GM18520 (cell line): ENCODE data around the gene TRAK1.
"Not testable (repeated sequence)": the region's sequence is repeated elsewhere in the genome, so short reads cannot be mapped to it uniquely, and the experiment has no call there.

Source experiments
- ATAC-seq: cut with Tn5 transposase; IDR thresholded peaks from one replicate; pipeline ENCODE4 v1.9.1; 2021; ENCODE audit not compliant: unreplicated experiment

The TRAK1 gene

DNA sequence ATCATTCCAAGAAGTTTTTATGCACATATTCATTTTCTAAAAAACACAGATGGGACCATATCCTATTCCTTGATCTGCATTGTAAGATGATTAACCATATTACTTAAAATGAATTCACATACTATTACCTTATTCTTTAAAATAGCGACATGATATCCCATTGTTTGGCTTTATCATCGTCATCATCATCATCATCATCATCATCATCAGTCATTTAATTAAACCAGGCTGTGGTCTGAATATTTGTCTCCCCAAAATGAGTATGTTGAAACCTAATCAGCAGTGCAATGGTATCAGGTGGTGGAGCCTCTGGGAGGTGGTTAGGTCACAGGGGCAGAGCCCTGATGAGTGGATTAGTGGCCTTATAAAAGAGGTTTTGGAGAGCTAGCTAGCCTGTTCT, 4.4 kb downstream of the TRAK1 start:
- ATAC-seq, result no peak

DNA sequence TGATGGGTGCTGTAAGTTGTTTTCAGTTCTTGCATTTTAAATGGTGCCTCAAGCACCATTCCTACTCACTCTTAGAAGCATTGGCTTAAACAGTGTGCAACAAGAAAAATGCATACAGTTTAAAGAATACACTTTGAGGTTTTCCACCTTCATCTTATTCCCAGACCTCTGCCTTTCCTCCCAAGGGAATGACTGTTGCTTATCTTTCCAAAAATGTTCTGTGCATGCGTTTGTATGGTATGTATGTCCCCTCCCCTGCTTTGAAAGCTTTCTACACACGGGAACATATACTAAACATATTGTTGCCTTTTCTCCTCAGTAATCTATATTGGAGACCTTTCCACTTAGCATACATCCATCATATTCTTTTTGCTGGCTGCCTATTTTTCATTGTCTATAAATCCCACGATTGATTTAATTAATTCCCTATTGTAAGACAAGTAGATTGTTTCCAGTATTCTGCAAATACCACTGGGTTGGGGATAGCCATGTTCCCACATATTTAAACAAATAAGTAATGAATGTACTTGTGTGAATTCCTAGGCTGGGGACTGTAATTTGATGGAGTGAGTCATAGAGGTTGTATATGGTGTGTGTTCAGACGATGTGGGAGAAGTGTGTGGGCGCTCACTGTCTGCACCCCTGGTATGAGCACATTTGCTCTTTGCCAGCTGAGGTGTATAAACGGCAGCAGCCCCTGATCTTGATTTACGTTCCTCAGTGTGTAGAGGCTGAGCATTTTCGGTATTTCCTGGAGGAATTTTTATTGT, 5.8 kb downstream of the TRAK1 start:
- ATAC-seq, result no peak

DNA sequence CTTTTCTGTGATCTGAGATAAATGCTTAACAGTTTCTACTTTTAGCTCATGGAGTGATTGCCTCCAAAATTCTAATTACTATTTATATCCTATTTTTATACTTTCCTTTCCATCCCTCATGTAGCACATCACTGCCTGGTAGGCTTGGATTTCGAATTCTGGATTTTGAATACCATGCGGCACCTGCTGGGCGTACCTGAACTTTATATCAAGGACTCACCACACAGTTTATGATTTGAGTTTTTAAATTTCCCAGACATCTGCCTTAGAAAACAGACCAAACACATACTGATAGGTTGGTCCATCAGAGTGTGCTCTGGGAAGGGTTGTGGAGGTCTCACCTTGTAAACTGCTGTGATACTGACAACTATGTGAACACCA, 6.4 kb downstream of the TRAK1 start:
- no peak for ATAC-seq

DNA sequence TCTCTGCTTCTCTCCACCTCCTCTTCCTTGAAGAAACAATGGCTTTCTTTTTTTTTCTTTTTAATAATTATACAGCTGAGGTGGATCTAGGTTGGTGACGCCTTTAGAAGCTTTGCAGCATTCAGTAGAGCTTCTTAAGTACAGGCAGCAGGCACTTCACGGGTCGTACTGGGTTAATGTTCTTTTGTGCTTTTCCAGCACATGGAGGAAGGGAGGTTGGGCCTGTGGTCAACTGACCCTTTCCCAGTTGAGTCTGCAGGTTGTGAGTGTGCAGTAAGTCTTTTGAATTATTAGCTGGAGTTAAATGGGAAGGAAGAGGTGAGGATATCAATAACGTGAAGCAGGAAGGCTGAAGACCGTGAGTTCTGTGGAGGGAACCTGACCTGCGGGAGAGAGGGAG, 7.0 kb downstream of the TRAK1 start:
- no peak for ATAC-seq

DNA sequence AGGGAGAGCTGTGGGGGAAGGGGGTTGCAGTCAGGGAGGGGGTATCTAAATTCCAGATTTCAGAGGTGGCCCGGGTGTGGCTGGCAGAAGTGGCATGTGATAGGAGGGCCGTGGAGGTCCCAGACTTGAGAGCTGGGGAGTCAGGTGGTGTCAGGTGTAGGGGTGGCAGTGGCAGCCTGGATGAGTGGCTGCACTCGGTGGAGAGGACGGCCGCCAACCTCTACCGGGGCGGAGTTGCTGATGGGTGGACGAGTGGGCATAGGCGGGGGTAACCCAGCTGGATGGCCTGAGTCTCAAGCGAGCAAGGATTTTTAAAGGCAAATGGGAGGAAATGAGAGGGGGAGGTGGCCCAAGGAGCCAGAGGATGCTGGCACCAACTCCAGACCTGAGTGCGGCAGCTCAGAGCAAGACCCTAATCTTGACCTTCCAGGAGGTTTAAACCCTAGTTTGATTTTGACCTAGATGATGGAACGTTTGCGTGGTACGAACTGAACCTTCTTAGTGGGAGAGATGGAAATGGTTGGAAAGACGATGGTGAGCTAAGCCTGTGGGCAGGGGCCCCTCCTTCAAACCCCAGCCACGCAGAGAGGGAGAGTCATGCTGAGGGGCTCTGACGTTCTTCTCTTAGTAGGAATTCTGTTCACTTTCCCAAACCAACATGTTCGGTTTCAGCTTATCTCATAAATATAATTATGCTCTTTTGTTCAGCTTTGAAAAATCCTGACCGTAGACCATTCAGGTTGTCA, 8.0 kb downstream of the TRAK1 start:
- no peak for ATAC-seq

DNA sequence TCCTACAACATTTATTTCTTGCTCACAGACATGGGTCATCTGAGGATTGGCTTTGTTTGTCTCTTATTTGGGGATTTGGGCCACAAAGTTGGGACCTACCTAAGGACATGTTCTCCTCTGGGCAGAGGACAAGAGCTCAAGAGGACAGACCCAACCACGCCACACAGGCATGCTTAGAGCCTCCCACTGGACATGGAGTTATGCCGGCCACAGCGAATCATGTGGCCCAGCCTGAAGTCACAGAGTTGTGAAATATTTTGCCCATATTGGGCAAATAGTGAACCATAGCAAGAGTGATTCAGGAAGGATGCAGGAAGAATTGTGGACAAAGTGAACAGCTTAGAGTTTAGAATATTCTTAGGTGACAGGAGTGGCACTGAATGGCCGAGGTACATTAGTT, 9.9 kb downstream of the TRAK1 start:
- no peak for ATAC-seq

DNA sequence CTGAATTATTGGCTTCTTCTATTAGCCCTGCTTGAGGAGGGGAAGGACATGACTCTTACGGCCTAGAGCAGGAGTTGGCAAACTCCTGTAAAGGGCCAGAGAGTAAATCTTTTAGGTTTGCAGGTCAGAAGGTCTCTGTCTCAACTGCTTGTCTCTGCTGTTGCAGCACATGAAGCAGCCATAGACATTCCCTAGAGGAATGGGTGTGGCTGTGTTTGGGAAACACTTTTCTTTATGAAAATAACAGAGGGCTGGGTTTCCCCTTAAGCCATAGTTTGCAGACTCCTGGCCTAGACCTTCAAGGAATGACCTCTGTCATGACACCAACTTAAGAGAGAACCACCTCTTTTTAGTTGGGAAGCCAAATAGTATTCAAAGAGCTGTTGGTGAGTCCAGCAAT, 10.3 kb downstream of the TRAK1 start:
- no peak for ATAC-seq

DNA sequence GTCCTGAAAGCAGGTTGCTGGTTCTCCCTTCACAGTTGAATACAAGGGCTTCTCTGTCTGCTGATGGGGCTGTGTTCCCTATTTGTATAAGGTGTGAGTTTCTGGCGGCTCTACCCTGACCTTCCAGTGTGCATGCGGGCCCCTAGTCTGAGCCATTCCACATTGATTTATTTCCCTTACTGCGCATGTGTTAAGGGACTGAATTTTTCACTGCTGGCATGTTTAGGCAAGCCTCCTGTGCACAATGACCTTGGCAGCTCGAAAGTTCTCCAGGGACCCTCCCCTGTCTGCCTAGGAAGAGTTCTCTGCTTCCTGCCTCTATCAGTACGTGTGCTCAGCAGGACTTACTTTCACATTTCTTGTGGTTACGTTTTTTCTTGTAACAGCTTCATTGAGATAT, 11.4 kb downstream of the TRAK1 start:
- ATAC-seq, result no peak

DNA sequence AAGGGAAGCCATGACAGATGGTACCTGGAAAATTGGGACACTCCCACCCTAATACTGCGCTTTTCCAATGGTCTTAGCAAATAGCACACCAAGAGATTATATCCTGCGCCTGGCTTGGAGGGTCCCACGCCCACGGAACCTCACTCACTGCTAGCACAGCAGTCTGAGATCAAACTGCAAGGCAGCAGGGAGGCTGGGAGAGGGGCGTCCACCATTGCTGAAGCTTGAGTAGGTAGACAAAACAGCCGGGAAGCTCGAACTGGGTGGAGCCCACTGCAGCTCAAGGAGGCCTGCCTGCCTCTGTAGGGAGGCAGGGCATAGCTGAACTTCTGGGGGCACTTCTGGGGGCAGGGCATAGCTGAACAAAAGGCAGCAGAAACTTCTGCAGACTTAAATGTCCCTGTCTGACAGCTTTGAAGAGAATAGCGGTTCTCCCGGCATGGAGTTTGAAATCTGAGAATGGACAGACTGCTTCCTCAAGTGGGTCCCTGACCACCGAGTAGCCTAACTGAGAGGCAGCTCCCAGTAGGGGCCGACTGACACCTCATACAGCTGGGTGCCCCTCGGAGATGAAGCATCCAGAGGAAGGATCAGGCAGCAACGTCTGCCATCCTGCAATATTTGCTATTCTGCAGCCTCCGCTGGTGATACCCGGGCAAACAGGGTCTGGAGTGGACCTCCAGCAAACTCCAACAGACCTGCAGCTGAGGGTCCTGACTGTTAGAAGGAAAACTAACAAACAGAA, 12.9 kb downstream of the TRAK1 start:
- not testable (repeated sequence) for ATAC-seq

DNA sequence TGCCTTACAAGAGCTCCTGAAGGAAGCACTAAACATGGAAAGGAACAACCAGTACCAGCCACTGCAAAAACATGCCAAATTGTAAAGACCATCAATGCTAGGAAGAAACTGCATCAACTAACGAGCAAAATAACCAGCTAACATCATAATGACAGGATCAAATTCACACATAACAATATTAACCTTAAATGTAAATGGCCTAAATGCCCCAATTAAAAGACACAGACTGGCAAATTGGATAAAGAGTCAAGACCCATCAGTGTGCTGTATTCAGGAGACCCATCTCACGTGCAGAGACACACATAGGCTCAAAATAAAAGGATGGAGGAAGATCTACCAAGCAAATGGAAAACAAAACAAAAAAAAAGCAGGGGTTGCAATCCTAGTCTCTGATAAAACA, 14.8 kb downstream of the TRAK1 start:
- ATAC-seq, result not testable (repeated sequence)

DNA sequence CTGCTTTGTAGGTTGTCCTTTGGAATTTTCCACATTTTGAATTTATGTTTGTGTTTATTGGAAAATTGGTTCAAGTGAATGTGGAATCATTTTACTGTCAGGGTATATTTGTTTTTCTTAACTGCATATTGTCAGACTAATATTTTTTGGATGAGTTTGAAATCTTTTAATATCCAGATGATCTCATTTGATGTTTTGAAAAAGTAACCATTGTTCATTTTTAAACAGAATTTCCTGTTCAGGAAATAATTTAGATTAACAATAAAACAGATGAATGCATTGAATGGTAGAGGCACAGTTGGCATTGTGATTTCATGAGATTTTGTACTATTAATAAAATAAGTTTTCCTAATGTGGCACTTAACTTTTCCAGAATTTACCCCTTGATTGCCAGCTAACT, 15.5 kb downstream of the TRAK1 start:
- no peak for ATAC-seq

DNA sequence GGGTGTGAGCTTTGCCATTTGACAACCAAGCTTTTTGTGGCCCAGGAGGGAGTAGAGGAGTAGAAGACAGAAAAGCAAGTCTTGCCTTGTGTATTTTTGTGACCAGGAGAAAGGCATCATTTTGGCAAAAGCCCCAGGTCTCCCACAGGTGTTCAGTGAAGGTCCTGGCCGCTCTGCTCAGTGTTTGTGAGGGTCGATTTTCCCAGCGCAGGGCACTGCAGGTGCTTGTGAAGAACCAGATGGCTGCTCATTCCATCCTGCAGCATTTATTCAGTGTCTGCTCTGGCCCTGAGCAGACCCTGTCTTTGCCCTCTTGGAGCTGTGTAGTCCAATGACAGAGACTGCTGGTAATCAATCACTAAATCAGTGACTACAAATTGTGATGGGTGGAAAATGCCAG, 19.5 kb downstream of the TRAK1 start:
- no peak for ATAC-seq

DNA sequence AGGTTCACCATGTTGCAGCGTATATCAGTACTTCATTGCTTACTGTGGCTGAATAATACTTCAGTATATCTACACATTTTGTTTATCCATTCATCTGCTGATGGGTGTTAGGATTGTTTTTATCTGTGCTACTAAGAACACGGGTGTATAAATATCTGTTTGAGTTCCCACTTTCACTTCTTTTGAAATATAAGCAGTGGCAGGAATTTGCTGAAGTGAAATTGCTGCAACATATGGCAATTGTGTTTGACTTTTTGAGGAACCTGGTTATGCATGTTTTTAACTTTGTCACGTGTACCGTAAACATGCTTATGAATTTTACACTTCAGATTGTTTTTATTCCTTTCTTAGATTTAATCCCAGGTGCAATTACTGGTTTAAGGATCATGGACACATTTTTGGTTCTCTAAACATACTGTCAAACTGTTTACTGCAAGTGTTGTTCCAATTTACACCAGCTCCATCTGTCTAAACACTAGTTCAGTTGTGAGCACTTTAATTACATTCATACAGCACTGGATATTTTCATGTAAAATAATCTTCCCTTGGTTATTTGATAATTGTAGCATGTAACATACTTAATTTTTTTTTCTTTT, 23.1 kb downstream of the TRAK1 start:
- ATAC-seq, result no peak

DNA sequence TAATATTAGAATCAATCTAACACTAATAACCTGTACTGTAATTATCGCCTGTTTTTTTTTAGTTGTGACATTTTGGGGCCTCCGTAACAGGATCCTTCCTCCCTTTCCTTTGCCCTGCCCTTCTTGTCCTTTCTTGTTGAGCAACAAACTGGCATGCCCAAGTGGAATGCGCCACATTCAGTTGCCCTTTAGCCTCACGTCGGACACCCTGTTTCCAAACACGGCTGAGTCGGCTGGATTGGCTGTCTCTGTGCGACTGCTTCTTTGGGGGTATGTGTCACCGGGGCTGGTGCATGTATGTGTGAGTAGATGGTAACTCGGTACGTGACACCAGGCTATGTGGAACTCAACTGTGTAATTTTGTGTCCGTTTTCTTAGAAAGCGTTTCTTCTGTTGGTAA, 24.1 kb downstream of the TRAK1 start:
- no peak for ATAC-seq

DNA sequence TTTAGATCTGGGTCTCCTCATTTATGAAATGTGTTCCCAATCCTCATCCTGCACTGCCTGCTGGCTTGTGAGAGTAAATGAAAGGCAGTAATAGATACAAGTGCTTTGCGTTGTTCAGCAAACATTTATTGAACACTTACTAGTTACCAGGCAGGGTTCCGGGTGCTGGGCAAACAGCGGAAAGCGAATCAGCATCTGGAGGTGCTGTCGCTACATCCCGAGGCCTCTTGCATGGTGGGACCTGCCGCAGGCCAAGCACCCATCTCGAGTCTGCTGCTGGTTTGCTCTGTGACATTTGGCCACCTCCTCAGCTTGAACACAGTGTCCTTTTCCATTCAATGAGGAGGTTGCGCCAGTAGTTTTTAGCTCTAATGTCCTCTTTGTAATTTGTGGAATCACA, 24.8 kb downstream of the TRAK1 start:
- ATAC-seq, result no peak

DNA sequence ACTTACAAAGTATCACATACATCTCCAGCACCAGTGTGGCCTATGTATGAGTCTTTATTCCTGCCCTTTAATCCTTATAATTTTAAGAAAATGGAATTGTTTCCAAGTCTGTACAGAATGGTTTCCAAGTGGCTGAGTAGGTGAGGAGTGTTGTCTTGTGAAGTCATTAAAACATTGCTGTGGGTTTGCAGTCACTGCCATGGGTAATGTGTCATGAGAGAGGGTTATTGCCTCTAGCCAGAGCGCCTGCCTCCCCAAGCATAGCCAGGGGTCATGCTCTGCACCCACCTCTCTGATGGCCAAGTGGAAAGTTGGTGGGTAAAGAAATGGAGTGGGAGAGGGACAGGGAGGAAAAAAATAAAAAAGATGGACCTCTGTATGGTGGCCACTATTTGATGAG, 25.3 kb downstream of the TRAK1 start:
- ATAC-seq, result no peak

DNA sequence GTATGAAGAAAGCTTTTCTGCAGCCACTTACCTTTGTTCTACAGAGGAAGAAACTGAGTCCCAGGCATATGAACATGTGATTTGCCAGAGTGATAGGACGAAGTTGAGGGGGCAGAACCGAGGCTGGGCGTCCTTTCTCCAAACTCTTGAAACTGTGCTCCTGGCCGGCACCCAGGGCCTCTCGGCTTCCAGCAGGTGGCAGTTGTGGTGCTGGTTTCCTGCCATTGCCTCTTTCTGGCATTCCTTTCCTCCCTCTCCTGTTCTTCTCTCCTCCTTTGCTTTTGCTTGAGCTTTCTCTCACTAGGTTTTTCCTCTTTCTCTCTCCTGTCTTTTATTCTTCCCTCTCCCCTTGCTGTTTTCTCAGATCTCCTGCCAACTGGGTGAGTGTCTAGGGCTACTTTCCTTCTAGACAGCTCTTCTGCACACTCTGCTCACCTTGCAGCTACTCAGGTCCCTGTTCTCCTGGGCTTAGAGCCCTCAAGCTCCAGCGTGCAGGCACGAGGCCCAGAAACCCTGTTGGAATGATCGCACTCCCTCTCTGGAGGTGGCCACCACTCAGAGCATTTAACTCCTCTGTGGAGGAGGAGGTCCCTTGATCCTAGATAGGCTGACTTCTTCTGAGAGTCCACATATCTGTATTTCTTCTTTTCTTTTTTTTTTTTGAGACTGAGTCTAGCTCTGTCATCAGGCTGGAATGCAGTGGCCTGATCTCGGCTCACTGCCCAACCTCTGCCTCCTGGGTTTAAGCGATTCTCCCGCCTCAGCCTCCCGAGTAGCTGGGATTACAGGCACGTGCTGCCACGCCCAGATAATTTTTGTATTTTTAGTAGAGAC, 26.2 kb downstream of the TRAK1 start:
- ATAC-seq, result no peak

DNA sequence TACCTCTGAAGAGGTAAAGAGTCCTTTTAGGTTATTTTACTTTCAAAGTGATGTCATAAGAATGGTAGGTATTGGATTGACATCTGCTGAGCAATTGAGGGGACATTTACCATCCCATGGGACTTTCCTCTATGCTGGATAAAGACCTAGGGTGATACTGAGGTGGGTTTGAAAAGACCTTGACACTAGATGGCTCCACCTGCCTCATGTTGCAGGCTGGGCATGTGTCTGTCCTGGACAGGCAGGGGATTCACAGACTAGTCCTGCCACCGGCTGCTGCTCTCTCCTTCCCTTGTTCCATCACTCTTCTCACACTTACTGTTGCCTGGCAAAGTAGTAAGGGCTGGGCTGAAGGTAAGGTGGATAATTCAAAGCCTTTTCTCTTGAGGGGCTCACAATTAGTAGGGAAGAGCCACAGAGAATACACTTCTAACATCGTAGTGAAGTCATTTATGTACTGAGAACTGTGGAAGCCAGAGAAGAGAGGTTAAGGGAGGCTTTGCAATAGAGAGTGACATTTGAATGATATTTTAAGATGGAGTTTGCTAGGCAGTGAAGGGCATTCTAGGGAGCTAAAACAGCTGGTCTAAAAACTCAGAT, 27.7 kb downstream of the TRAK1 start:
- peak; percentile 52 for ATAC-seq

DNA sequence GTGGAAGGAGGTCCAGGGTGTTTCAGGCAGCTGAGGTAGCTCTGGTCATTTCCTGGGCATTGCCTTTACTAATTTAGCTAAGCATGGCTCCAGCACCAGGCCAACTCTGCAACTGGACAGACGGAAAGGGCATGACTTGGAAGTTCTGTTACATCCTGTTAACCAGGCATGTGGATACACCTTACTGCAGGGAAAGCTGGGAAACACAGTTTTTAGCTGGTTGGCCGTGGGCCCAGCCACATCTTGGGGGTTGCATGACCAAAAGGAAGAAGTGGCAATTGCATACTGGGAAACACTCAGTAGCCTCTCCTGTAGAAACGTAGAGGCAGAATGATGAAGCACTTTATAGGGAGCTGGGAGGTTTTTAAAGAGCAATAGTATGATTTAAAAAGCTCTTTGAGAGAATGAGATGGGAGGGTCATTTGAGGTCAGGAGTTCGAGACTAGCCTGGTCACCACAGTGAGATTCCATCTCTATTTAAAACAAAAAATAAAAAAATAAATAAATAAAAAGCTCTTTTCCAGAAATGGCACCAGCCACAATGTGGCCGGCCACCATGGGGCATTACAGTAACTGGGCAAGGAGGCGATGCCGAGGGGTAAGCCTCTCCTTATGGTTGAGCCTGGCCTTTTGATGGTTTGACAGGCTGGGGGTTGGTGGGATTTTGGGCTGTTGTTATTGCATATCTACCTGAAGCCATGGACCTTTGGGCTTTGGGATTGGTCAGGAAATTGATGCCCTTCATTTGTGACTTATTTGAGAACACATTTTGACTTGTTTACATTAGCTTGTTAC, 28.6 kb downstream of the TRAK1 start:
- ATAC-seq, result no peak

DNA sequence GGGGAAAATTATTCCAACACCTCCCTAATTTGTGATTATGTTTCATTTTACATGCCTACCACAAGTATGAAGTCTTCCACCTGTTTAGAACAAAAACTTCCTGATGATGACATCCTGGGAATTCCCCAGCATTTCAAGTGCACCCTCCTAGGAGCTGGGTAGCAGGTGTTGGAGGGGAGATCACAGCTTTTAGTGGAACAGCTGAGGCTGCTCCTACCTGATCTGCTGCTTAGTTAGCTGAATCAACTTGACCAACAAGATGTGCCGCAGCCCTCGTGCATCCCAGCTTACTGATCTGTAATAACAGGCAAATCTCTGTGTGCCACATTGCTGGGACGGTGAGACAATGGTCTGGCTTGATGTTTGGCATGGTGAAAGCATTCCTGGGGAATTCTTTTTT, 29.7 kb downstream of the TRAK1 start:
- no peak for ATAC-seq
